Psoas muscle (tissue), 8 donors: ENCODE results near the gene ZBTB1. TPM values are rescaled to one million over a fixed set of nuclear protein-coding genes. Genes with fewer than 3 reads are reported as not detected.
"Not testable (repeated sequence)": the region's sequence is repeated elsewhere in the genome, so short reads cannot be mapped to it uniquely, and the experiment has no call there.

Experiments used
- ATAC-seq, 4 donors: fragments of 200-7000 bp; cut with Tn5 transposase; one replicate each; pipeline ENCODE4 v1.9.1; 2020; ENCODE audit warnings: moderate library complexity in 3 of 4, mild to moderate bottlenecking in 2 of 4
- DNase-seq, 2 donors: peaks; one replicate each; pipeline ENCODE4 v3.0.0-alpha.2; 2020
- H3K27ac ChIP-seq: fragments of 200-600 bp; one replicate; pipeline ENCODE4 v1.8.0; 2022
- H3K27me3 ChIP-seq, 3 donors: fragments of 200-600 bp in 1 of 3; one replicate each; pipeline versions ENCODE4 v1.6.1 to v1.8.0; 2013 to 2022; ENCODE audit warnings: low read length in 2 of 3, mild to moderate bottlenecking in 2 of 3, moderate library complexity in 1 of 3; ENCODE audit not compliant: insufficient read depth in 3 of 3
- H3K36me3 ChIP-seq, 2 donors: fragments of 200-600 bp in 1 of 2; one replicate each; pipeline versions ENCODE4 v1.6.1 to v1.8.0; 2013 to 2022; ENCODE audit warnings: low read depth in 1 of 2, mild to moderate bottlenecking in 1 of 2, moderate library complexity in 1 of 2; ENCODE audit not compliant: insufficient read depth in 1 of 2
- H3K4me1 ChIP-seq: fragments of 200-600 bp; one replicate; pipeline ENCODE4 v1.8.0; 2022
- H3K4me3 ChIP-seq: fragments of 200-600 bp; one replicate; pipeline ENCODE4 v1.8.0; 2022; ENCODE audit warnings: mild to moderate bottlenecking
- H3K9me3 ChIP-seq: fragments of 200-600 bp; one replicate; pipeline ENCODE4 v1.8.0; 2022
- CTCF ChIP-seq: fragments of 200-600 bp; IDR thresholded peaks from one replicate; pipeline ENCODE4 v1.8.0; 2022; ENCODE audit warnings: antibody characterized with exemption
- WGBS, 3 donors: extraction: QIAGEN DNeasy Blood & Tissue Kit; methylation state at CpG; one replicate each; pipeline versions ENCODE4 v1.1.6 to v1.1.7; 2013; 5-methylcytosine and 5-hydroxymethylcytosine counted together
- intact Hi-C, 2 donors: fragments of 100-400 bp; cut with DNase I; formaldehyde crosslinking; loops; one replicate each; pipeline versions ENCODE4 v1.11.0 to v1.14.2; 2022
- polyA plus RNA-seq, 3 donors: library from polyadenylated mRNA; stranded (reverse); fragments of 200-250 nt; gene quantifications; one replicate each; pipeline ENCODE4 v1.2.3, GENCODE V29; 2013
- total RNA-seq, 4 donors: library from RNA; stranded (reverse); fragmentation: NEBNext Ultra II Directional in 2 of 4; extraction: Animal tissue kit (Norgen Biotek cat#: 25700) in 2 of 4; gene quantifications; one replicate each; pipeline versions ENCODE4 v1.2.1 to v1.2.4, GENCODE V29; 2021 to 2023
- donor health status: healthy with polysubstance abuse.
- donor health status: DM: no; HTN: no; CAD: no; lungs with moderate emphysema.
- donor health status: Bipolar disorder and iron deficiency.
- donor health status: healthy.
- donor health status: DM: yes; HTN: yes; CAD: no.
- donor health status: DM: no; HTN: no; CAD: no.
- donor health status: DM: no; HTN: no; CAD: no.
- donor health status: DM: yes; HTN: yes; CAD: no.

The ZBTB1 gene
- total and polyA plus RNA-seq, 7 donors: 11.0 to 39.2 (median 19.1) TPM

DNA sequence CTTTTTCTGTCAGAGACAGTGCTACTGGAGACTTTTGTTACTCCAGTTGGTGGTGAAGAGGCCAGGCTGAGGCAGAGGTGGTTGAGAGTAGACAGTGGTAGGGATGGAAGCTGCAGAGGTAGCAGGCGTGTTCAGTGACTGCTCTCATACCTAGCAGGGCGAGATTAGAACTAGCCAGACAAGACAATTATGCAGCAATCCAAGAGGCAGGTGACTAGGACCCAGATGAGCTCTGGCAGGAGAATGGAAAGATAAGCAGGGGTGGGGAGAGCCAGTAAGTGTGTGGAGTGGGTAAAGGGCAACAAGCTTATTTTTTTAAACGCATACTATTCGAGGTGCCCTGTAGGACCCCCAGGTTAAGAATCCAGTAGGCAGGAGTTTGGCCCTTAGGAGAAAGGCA lies 50.0 kb downstream of the ZBTB1 start:
- intact Hi-C loops: no loop called here
- Histone ChIP-seq H3K27me3 (no peaks in the 10 kb centered on the region), H3K27ac (no peak overlapping the region), H3K9me3 (no peaks in the 10 kb centered on the region), H3K36me3 (no peaks in the 10 kb centered on the region), H3K4me1 (peaks cover 8% of the 10 kb centered on the region), H3K4me3 (no peak overlapping the region)
- no peak for TF ChIP-seq CTCF
- 80 to 87% (median 80%) methylated on average over 4 of the region's 4 CpGs for WGBS, 3 donors
- DNase-seq (no peak), ATAC-seq (no peak)

- Histone ChIP-seq H3K4me3 (no peak overlapping the region), H3K27me3 (no peaks in the 10 kb centered on the region), H3K9me3 (no peaks in the 10 kb centered on the region), H3K36me3 (no peaks in the 10 kb centered on the region), H3K27ac (no peak overlapping the region), H3K4me1 (no peaks in the 10 kb centered on the region)
- intact Hi-C loops: no loop called here
- no peak for TF ChIP-seq CTCF
- no peak for DNase-seq
- WGBS, 3 donors: 95 to 100% (median 96%) methylated on average over 5 of the region's 5 CpGs
- ATAC-seq: no peak
Observed at GRCh38 chr14:64556526-64556925, 52.0 kb downstream of the ZBTB1 start.

DNA sequence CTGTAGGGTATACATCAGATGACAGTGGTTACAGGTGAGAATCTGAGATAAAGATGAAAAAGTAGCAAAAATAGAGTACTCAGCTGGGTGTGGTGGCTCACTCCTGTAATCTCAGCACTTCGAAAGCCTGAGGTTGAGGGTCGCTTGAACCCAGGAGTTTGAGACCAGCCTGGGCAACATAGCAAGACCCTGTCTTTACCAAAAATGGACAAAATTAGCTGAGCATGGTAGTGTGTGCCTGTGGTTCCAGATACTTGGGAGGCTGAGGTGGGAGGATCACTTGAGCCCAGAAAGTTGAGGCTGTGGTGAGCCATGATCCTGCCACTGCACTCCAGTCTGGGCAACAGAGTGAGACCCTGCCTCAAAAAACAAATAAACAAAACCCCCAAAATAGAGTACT lies 53.6 kb downstream of the ZBTB1 start:
- H3K36me3 ChIP-seq, H3K4me1 ChIP-seq, H3K9me3 ChIP-seq, H3K27ac ChIP-seq, ATAC-seq, H3K27me3 ChIP-seq, H3K4me3 ChIP-seq, DNase-seq, intact Hi-C loops: not testable (repeated sequence)
- WGBS, 3 donors: 96 to 100% (median 98%) methylated on average over 2 of the region's 2 CpGs

DNA sequence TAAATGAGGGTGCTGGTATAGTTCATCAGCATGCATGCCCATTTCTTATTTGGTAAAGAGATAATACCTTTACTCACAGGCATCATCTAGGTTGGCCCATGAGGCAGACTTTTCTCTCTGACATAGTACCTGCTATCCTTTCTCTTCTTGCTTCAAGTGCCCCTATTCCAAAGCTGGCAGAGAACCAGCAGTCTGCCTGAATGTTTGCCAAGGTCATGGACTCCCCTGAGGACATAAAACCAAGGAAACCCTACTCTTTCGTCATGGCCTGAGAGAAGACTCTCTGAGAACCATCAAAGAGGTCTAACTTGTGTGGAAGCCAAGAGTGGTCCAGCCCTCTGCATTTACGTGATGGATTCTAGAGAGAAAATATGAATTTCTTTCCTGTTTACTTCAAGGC lies 57.1 kb downstream of the ZBTB1 start:
- no peak overlapping the region for H3K27ac ChIP-seq
- 46 to 71% (median 47%) methylated on average over 2 of the region's 2 CpGs for WGBS, 3 donors

GRCh38 chr14:64562436-64562835 lies 57.9 kb downstream of the ZBTB1 start:
- intact Hi-C loops: no loop called here
- ATAC-seq (peak in 2 of 4 donors; percentile 50 to 79), DNase-seq (no peak)
- no peaks in the 10 kb centered on the region for H3K9me3 ChIP-seq
- TF ChIP-seq CTCF: no peak
- H3K27ac ChIP-seq: no peak overlapping the region
- H3K36me3 ChIP-seq: no peaks in the 10 kb centered on the region
- peaks cover 12% of the 10 kb centered on the region for H3K4me1 ChIP-seq
- no peaks in the 10 kb centered on the region for H3K27me3 ChIP-seq
- no peak overlapping the region for H3K4me3 ChIP-seq

More for the DNA sequence above, 57.1 kb downstream of the ZBTB1 start:
- DNase-seq (no peak), ATAC-seq (no peak)
- Histone ChIP-seq H3K27me3 (no peaks in the 10 kb centered on the region), H3K4me1 (peaks cover 4% of the 10 kb centered on the region), H3K36me3 (no peaks in the 10 kb centered on the region), H3K9me3 (no peaks in the 10 kb centered on the region), H3K4me3 (no peak overlapping the region)
- intact Hi-C loops: no loop called here
- no peak for TF ChIP-seq CTCF
